DND-41 (cell line): Measurements from ENCODE around the gene MRPS23.

Experiments used
- EZH2 ChIP-seq: IDR thresholded peaks from 3 replicates; pipeline ENCODE4 v1.6.1; 2012; ENCODE audit warnings: borderline replicate concordance, low read depth, mild to moderate bottlenecking, moderate library complexity, low read length, inconsistent platforms; ENCODE audit not compliant: severe bottlenecking
- TF ChIP-seq, protein P1 (sequence below): IDR thresholded peaks from 2 replicates; pipeline ENCODE4 v1.5.1; 2012; ENCODE audit warnings: borderline replicate concordance, low read length, moderate library complexity, mild to moderate bottlenecking; ENCODE audit not compliant: poor library complexity, severe bottlenecking; ENCODE audit errors: extremely low read depth

DNA sequence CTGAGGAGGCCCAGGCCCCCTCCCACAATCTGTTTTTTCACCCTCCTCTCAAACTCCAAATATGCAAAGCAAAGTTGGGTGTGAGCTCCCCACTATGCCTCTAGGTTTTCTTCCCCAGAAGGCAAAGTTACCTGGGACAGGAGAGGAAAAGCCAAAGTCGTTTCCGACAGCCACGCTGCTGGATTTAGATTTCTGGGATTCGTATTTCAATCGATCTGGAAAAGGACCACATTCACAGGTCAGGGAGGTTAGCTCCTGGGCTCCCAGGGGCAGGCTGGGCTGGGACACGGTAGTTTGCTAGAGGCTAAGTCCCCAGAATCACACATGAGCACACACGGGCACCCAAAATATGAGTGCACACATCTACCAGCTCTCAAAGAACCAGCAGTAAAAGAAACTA, 21.3 kb upstream of the MRPS23 start:
- TF ChIP-seq, protein P1, sequence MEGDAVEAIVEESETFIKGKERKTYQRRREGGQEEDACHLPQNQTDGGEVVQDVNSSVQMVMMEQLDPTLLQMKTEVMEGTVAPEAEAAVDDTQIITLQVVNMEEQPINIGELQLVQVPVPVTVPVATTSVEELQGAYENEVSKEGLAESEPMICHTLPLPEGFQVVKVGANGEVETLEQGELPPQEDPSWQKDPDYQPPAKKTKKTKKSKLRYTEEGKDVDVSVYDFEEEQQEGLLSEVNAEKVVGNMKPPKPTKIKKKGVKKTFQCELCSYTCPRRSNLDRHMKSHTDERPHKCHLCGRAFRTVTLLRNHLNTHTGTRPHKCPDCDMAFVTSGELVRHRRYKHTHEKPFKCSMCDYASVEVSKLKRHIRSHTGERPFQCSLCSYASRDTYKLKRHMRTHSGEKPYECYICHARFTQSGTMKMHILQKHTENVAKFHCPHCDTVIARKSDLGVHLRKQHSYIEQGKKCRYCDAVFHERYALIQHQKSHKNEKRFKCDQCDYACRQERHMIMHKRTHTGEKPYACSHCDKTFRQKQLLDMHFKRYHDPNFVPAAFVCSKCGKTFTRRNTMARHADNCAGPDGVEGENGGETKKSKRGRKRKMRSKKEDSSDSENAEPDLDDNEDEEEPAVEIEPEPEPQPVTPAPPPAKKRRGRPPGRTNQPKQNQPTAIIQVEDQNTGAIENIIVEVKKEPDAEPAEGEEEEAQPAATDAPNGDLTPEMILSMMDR, result no peak
- TF ChIP-seq EZH2, result no peak
